OCI-LY7 (cell line): Measurements from ENCODE around the gene RASA1. TPM values are rescaled to one million over a fixed set of nuclear protein-coding genes. Genes with fewer than 3 reads are reported as not detected.

ENCODE experiments used
- BruUV-seq: library from RNA; stranded (reverse); fragments of 400-500 nt; replicated peaks from 2 replicates; lab custom pipeline; 2021; lab: Mats Ljungman, UMichigan
- CTCF ChIA-PET: fragments of 300-600 bp; sonication (Branson Sonifier 250); formaldehyde crosslinking; loops from one replicate; lab custom pipeline; 2022; ENCODE audit warnings: antibody characterized with exemption; ENCODE audit not compliant: unreplicated experiment; lab: Charles Lee
- POLR2A ChIA-PET: fragments of 300-600 bp; sonication (Branson Sonifier 250); formaldehyde crosslinking; loops from one replicate; lab custom pipeline; 2022; ENCODE audit warnings: antibody characterized with exemption; lab: Charles Lee
- DNase-seq: peaks from one replicate; pipeline ENCODE4 v3.0.0-alpha.2; 2015; ENCODE audit warnings: low spot score
- H2AFZ ChIP-seq: fragments of 200-600 bp; sonication (generic), shearing (Covaris generic); 2 replicates; pipeline ENCODE4 v1.6.1; 2014; ENCODE audit warnings: mild to moderate bottlenecking, antibody characterized with exemption, low read length, moderate library complexity
- H3K27ac ChIP-seq: fragments of 200-600 bp; sonication (generic); 2 replicates; pipeline ENCODE4 v1.5.1; 2014; ENCODE audit warnings: mixed run types, low read depth, mild to moderate bottlenecking, moderate library complexity, low read length, inconsistent platforms; ENCODE audit not compliant: poor library complexity, severe bottlenecking
- H3K36me3 ChIP-seq: fragments of 200-600 bp; sonication (generic); 2 replicates; pipeline ENCODE4 v1.6.1; 2014; ENCODE audit warnings: mild to moderate bottlenecking, antibody characterized with exemption, low read length, moderate library complexity, mixed read lengths; ENCODE audit not compliant: insufficient read depth
- H3K4me1 ChIP-seq: fragments of 200-600 bp; sonication (generic); 2 replicates; pipeline ENCODE4 v1.5.1; 2014; ENCODE audit warnings: mild to moderate bottlenecking, low read length; ENCODE audit not compliant: insufficient read depth, poor library complexity, severe bottlenecking
- H3K4me2 ChIP-seq: fragments of 200-600 bp; sonication (generic); 2 replicates; pipeline ENCODE4 v1.6.1; 2014; ENCODE audit warnings: mild to moderate bottlenecking, low read length
- H3K4me3 ChIP-seq: fragments of 200-600 bp; sonication (generic); 2 replicates; pipeline ENCODE4 v1.5.1; 2014; ENCODE audit warnings: mild to moderate bottlenecking, low read depth, low read length; ENCODE audit not compliant: poor library complexity, severe bottlenecking
- H3K79me2 ChIP-seq: fragments of 200-600 bp; sonication (generic); 2 replicates; pipeline ENCODE4 v1.6.1; 2016; ENCODE audit warnings: low read depth, mild to moderate bottlenecking, low read length, moderate library complexity, mixed read lengths; ENCODE audit not compliant: insufficient read depth
- H3K9me2 ChIP-seq: fragments of 200-600 bp; sonication (generic); 2 replicates; pipeline ENCODE4 v1.6.1; 2016; ENCODE audit warnings: mild to moderate bottlenecking, low read length, mixed read lengths; ENCODE audit not compliant: insufficient read depth
- H3K9me3 ChIP-seq: fragments of 200-600 bp; sonication (generic); 2 replicates; pipeline ENCODE4 v1.6.1; 2014; ENCODE audit warnings: mild to moderate bottlenecking, mixed run types, low read length, mixed read lengths
- H4K20me1 ChIP-seq: fragments of 200-600 bp; sonication (generic); 2 replicates; pipeline ENCODE4 v1.6.1; 2014; ENCODE audit warnings: mild to moderate bottlenecking, antibody characterized with exemption, low read length, moderate library complexity, mixed read lengths; ENCODE audit not compliant: insufficient read depth
- CTCF ChIP-seq: fragments of 200-600 bp; sonication (generic); conservative IDR thresholded peaks from 2 replicates; pipeline ENCODE4 v1.5.1; 2014; ENCODE audit warnings: mild to moderate bottlenecking, antibody characterized with exemption, low read length, moderate library complexity, mixed read lengths
- EZH2phosphoT487 ChIP-seq: fragments of 200-600 bp; sonication (generic); IDR thresholded peaks from 2 replicates; pipeline ENCODE4 v1.6.1; 2018; ENCODE audit warnings: low read depth, borderline replicate concordance, mild to moderate bottlenecking, mixed run types, antibody characterized with exemption, low read length, moderate library complexity, mixed read lengths
- intact Hi-C: fragments of 100-400 bp; cut with micrococcal nuclease; formaldehyde crosslinking; loops from one replicate; pipeline ENCODE4 v1.10.0; 2022; ENCODE audit not compliant: unreplicated experiment
- total RNA-seq, 2 experiments: library from RNA; depleted of rRNA in 1 of 2; stranded (reverse); fragments of >200 nt in 1 of 2; shearing (Covaris generic) in 1 of 2; gene quantifications; 2 replicates each; pipeline ENCODE4 v1.2.3, GENCODE V29; 2014 to 2022

Gene RASA1
- total RNA-seq, 2 experiments from 2014 or later = 18.1 to 27.3 TPM

- Histone ChIP-seq H3K4me1 (no peaks in the 10 kb centered on the region), H3K9me2 (no peaks in the 10 kb centered on the region), H3K4me2 (no peak overlapping the region), H3K4me3 (no peak overlapping the region), H3K79me2 (no peaks in the 10 kb centered on the region), H3K36me3 (peaks cover 23% of the 10 kb centered on the region), H3K27ac (no peak overlapping the region), H3K9me3 (peaks cover 8% of the 10 kb centered on the region; the same call in 1 of the 2 replicates), H2AFZ (no peak overlapping the region), H4K20me1 (no peaks in the 10 kb centered on the region; the same call in 1 of the 2 replicates)
- POLR2A ChIA-PET = no interaction called here
- intact Hi-C loops = no loop called here
- no TSS peak for BruUV-seq
- CTCF ChIA-PET = no interaction called here
- TF ChIP-seq CTCF (no peak), EZH2phosphoT487 (no peak)
- no peak for DNase-seq
These were observed 54.7 kb downstream of the RASA1 start for GRCh38 chr5:87322381-87322780.

GRCh38 chr5:87327998-87328397, 60.3 kb downstream of the RASA1 start:
- intact Hi-C loops = no loop called here

More at GRCh38 chr5:87327998-87328397, 60.3 kb downstream of the RASA1 start:
- H3K9me2 ChIP-seq = no peaks in the 10 kb centered on the region
- peaks cover 12% of the 10 kb centered on the region for H3K36me3 ChIP-seq
- no peak for TF ChIP-seq CTCF
- no peak for TF ChIP-seq EZH2phosphoT487
- ChIA-PET CTCF (no interaction called here), POLR2A (interaction anchor here (0.7 to 1.3 kb wide), 4 partner anchors 10 to 52 kb away, joined by 3 to 6 read pairs (median 4); no protein-coding TSS in a partner anchor)
- H3K4me3 ChIP-seq = no peak overlapping the region
- H3K4me2 ChIP-seq = no peak overlapping the region
- DNase-seq = no peak
- no peaks in the 10 kb centered on the region; the same call in 1 of the 2 replicates for H4K20me1 ChIP-seq
- H2AFZ ChIP-seq = no peak overlapping the region
- BruUV-seq = no TSS peak
- H3K9me3 ChIP-seq = no peaks in the 10 kb centered on the region
- no peaks in the 10 kb centered on the region for H3K4me1 ChIP-seq
- H3K27ac ChIP-seq = no peak overlapping the region
- H3K79me2 ChIP-seq = no peaks in the 10 kb centered on the region
